ENCODE measurements around the gene HMOX2. TPM values are rescaled to one million over a fixed set of nuclear protein-coding genes. Genes with fewer than 3 reads are reported as not detected.

The HMOX2 gene
- total RNA-seq, 1 donor from 2014 or later, result 39.6 TPM

DNA sequence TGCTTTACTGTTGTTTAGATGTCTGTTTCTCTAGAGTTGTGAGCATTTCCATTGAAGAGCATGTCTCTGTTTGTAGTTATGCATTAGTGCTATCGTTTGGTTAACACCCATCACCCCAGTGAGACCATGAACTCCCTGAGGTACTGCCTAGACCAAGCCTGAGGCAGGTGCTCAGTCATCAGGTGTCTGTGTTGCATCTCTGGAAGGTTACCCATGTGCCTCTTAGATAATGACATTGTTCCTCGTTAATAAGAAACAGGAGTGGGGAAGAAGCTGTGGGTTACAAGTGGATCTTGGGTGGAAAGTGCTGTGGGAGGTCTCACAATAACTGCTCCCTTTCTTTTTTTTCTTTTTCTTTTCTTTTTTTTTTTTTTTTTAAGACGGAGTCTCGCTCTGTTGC lies 32.2 kb upstream of the HMOX2 start:
- no peaks in the 10 kb centered on the region for H3K9me3 Mint-ChIP-seq
- no peaks in the 10 kb centered on the region for H3K27me3 Mint-ChIP-seq (ENCODE audit: low read depth)
- H3K27ac Mint-ChIP-seq (ENCODE audit: unreplicated experiment), result no peak overlapping the region
- H3K36me3 Mint-ChIP-seq (ENCODE audit: low read depth), result peaks cover 5% of the 10 kb centered on the region
- no peak for DNase-seq (ENCODE audit: low read depth, low spot score)
- H3K4me1 Mint-ChIP-seq, result no peaks in the 10 kb centered on the region
- TF ChIP-seq, protein P1, sequence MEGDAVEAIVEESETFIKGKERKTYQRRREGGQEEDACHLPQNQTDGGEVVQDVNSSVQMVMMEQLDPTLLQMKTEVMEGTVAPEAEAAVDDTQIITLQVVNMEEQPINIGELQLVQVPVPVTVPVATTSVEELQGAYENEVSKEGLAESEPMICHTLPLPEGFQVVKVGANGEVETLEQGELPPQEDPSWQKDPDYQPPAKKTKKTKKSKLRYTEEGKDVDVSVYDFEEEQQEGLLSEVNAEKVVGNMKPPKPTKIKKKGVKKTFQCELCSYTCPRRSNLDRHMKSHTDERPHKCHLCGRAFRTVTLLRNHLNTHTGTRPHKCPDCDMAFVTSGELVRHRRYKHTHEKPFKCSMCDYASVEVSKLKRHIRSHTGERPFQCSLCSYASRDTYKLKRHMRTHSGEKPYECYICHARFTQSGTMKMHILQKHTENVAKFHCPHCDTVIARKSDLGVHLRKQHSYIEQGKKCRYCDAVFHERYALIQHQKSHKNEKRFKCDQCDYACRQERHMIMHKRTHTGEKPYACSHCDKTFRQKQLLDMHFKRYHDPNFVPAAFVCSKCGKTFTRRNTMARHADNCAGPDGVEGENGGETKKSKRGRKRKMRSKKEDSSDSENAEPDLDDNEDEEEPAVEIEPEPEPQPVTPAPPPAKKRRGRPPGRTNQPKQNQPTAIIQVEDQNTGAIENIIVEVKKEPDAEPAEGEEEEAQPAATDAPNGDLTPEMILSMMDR (conservative IDR thresholded peaks at IDR 0.05), result no peak
- no peak overlapping the region for H3K4me3 Mint-ChIP-seq

DNA sequence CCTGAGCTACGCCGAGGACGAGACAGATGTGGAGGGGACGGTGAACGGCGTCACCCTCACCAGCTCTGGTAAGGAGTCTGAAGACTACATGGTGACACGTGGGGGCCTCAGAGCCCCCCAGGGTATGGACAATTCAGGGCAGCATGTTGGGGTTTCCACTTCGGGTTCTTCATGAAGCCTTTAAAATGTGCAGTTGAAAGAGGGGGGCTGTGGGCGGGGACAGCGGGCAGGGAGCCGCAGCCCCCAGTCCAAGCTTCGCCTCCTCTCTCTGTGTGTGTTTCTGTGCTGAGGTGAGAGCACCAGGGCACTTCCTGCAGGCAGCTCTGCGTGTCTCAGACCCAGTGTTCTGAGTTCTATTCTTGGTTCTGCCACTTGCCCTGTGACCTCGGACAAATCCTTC lies 25.8 kb upstream of the HMOX2 start:
- Mint-ChIP-seq H3K36me3 (ENCODE audit: low read depth) (peaks cover 3% of the 10 kb centered on the region), H3K9me3 (no peaks in the 10 kb centered on the region), H3K4me3 (no peak overlapping the region), H3K27ac (ENCODE audit: unreplicated experiment) (no peak overlapping the region), H3K4me1 (no peaks in the 10 kb centered on the region), H3K27me3 (ENCODE audit: low read depth) (no peaks in the 10 kb centered on the region)
- no peak for DNase-seq (ENCODE audit: low read depth, low spot score)
- TF ChIP-seq, protein P1 (conservative IDR thresholded peaks at IDR 0.05), result no peak

DNA sequence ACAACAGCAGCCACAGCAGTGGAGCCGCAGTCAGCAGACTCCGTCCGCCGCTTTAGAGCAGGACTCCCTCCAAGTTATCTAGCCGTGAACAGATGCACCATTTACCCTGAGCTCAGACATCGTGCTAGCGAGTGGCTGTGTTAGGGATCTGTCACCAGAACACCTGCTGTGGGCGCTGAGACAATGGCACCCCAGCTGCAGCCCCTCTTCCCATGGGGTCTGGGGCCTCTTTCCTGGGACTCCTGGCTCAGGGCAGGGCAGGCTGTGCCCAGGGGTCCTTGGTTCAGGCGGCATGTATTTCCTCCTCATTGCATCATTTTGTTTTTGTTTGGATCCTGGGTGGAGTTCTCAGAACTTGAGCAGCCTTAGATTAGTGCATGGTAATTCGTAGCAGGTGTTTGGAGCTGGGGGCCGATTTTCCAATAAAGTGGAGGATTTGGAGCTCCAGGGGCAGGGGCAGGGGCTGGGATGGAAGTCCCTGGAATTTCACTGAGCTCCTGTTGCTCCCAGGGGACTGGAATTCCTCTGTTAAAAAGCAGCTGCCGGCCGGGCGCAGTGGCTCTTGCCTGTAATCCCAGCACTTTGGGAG lies 25.2 kb upstream of the HMOX2 start:
- H3K9me3 Mint-ChIP-seq, result no peaks in the 10 kb centered on the region
- H3K36me3 Mint-ChIP-seq (ENCODE audit: low read depth), result peaks cover 3% of the 10 kb centered on the region
- no peaks in the 10 kb centered on the region for H3K4me1 Mint-ChIP-seq
- no peak overlapping the region for H3K27ac Mint-ChIP-seq (ENCODE audit: unreplicated experiment)
- no peaks in the 10 kb centered on the region for H3K27me3 Mint-ChIP-seq (ENCODE audit: low read depth)
- TF ChIP-seq, protein P1 (conservative IDR thresholded peaks at IDR 0.05), result no peak
- no peak overlapping the region for H3K4me3 Mint-ChIP-seq
- DNase-seq (ENCODE audit: low read depth, low spot score), result no peak

DNA sequence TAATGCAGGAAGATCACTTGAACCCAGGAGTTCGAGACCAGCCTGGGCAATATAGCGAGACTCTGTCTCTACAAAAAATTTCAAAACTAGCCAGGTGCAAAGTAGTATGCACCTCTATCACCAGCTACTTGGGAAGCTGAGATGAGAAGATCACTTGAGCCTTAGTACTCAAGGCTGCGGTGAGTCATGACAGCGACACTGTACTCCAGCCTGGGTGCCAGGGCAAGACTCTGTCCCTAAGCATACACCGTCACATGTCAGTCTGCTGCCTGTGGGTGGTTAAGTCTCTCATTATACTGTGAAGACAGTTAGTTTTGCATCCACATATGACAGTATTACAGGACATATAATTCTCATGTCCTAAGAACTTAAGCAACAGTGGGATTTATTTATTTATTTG lies 23.5 kb upstream of the HMOX2 start:
- TF ChIP-seq, protein P1 (conservative IDR thresholded peaks at IDR 0.05), result no peak
- Mint-ChIP-seq H3K4me1 (no peaks in the 10 kb centered on the region), H3K27me3 (ENCODE audit: low read depth) (no peaks in the 10 kb centered on the region), H3K36me3 (ENCODE audit: low read depth) (peaks cover 3% of the 10 kb centered on the region), H3K27ac (ENCODE audit: unreplicated experiment) (no peak overlapping the region), H3K4me3 (no peak overlapping the region), H3K9me3 (no peaks in the 10 kb centered on the region)
- no peak for DNase-seq (ENCODE audit: low read depth, low spot score)

DNA sequence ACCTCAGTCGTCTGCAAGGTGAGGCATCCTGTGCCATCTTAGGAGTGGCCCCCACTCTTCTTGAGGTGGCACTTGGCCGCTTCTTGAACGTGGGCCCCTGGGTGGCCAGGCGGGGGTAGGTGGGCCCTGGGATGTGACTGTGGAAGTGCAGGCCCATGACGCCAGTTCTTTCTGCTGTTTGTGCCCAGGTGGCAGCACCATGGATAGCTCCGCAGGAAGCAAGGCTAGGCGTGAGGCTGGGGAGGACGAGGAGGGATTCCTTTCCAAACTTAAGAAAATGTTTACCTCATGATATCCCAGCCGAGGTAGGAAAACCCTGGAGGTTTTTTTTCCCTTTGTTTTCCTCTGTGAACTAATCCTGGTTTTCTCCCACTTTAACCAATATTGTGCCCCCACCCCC lies 21.6 kb upstream of the HMOX2 start:
- Mint-ChIP-seq H3K9me3 (no peaks in the 10 kb centered on the region), H3K4me1 (no peaks in the 10 kb centered on the region), H3K27ac (ENCODE audit: unreplicated experiment) (no peak overlapping the region), H3K4me3 (no peak overlapping the region), H3K36me3 (ENCODE audit: low read depth) (peaks cover 5% of the 10 kb centered on the region), H3K27me3 (ENCODE audit: low read depth) (no peaks in the 10 kb centered on the region)
- no peak for DNase-seq (ENCODE audit: low read depth, low spot score)
- TF ChIP-seq, protein P1 (conservative IDR thresholded peaks at IDR 0.05), result no peak

Measured in neural crest cell (in vitro differentiated cells).